Prostate gland (tissue), 2 donors: ENCODE measurements around the gene ZCCHC24. TPM values are rescaled to one million over a fixed set of nuclear protein-coding genes. Genes with fewer than 3 reads are reported as not detected.
"Not testable (repeated sequence)": the region's sequence is repeated elsewhere in the genome, so short reads cannot be mapped to it uniquely, and the experiment has no call there.

Experiments
- DNase-seq: peaks from one replicate; pipeline ENCODE4 v3.0.0-alpha.2; 2019; ENCODE audit warnings: low spot score
- H3K27ac ChIP-seq, 2 donors: fragments of 200-600 bp; sonication (generic); 2 replicates each; pipeline ENCODE4 v1.5.1; 2017 to 2019
- H3K27me3 ChIP-seq: fragments of 200-600 bp; sonication (generic); replicated peaks from 2 replicates; pipeline ENCODE4 v1.5.1; 2019; ENCODE audit not compliant: insufficient read depth
- H3K36me3 ChIP-seq, 2 donors: fragments of 200-600 bp; sonication (generic); 1 replicate in 1 of 2; 2 replicates in 1 of 2; pipeline versions ENCODE4 v1.5.1 to v1.8.1; 2017 to 2019
- H3K4me1 ChIP-seq: fragments of 200-600 bp; sonication (generic); replicated peaks from 2 replicates; pipeline ENCODE4 v1.5.1; 2019
- H3K4me3 ChIP-seq, 2 donors: fragments of 200-600 bp; sonication (generic); 2 replicates each; pipeline ENCODE4 v1.5.1; 2017 to 2019
- H3K9me3 ChIP-seq: fragments of 200-600 bp; sonication (generic); 2 replicates; pipeline ENCODE4 v1.5.1; 2017
- CTCF ChIP-seq, 4 experiments: fragments of 200-600 bp in 2 of 4; fragments of 450-650 bp in 2 of 4; sonication (generic) in 2 of 4; IDR thresholded peaks; 1 replicate in 3 of 4; 2 replicates in 1 of 4; pipeline ENCODE4 v1.5.1; 2016 to 2019; ENCODE audit warnings: antibody characterized with exemption in 4 of 4, mild to moderate bottlenecking in 2 of 4, moderate library complexity in 2 of 4
- POLR2A ChIP-seq: fragments of 450-650 bp; IDR thresholded peaks from one replicate; pipeline ENCODE4 v1.6.1; 2016; ENCODE audit warnings: antibody characterized with exemption, mild to moderate bottlenecking
- POLR2AphosphoS5 ChIP-seq: sonication (generic); formaldehyde crosslinking; IDR thresholded peaks from one replicate; pipeline ENCODE4 v1.6.1; 2017; ENCODE audit warnings: antibody characterized with exemption
- WGBS: methylation state at CpG from one replicate; pipeline ENCODE4 v1.1.5; 2018; 5-methylcytosine and 5-hydroxymethylcytosine counted together
- intact Hi-C: fragments of 100-400 bp; cut with DNase I; formaldehyde crosslinking; loops from one replicate; pipeline ENCODE4 v1.14.2; 2022
- total RNA-seq, 2 donors: library from RNA; depleted of rRNA; stranded (reverse); fragments of >200 nt; gene quantifications; one replicate each; pipeline ENCODE4 v1.1.0, GENCODE V29; 2016

The ZCCHC24 gene
- total RNA-seq, 2 donors from 2014 or later = 20.8 to 51.2 TPM

DNA sequence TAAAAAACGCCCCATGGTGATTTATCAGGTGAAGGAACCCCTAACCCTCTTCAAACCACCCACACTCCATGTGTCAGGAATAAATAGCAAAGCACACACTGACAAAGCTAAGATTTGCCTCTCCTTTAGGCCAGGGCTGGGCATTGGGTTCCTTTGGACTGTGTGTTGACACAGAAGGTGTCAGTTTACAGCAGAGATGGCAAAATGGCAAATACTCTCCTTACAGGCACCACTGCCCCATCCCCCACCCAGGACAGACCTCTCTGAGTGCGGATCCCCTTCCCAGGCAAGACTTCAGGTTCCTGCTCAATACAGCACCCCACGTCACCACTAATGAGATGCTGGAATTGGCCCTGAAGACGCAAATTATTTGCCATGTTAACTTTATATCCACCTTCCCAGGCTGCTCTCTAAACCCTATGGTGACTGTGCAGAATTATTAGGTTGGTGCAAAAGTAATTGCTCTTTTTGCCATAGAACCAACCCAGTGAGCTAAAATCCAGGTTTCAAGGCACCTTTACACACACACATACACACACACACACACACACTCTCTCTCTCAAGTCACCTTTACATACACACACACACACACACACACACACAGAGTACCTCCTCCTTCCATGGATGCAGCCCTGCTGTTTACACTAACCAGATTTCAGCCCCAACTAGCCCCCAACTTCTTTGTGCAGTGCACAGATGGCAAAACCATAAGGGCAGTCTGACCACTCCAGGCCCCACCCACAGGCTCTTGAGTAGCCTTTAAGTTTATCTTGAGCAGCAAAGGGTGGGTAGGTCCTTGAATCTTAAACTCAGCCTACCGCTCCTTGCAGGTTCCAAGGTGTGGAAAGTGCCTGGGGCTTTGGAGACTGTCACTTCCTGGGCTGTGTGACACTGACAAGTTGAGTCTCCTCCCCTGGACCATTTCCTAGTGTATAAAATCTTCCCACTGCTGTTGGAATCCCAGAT lies 4.0 kb upstream of the ZCCHC24 start:
- no peaks in the 10 kb centered on the region for H3K27me3 ChIP-seq
- WGBS = 57% methylated on average over 5 of the region's 5 CpGs
- TF ChIP-seq CTCF (IDR thresholded peaks at IDR 0.05) = no peak
- TF ChIP-seq POLR2AphosphoS5 = peak; percentile 62
- H3K4me1 ChIP-seq = no peaks in the 10 kb centered on the region
- no peak overlapping the region for H3K4me3 ChIP-seq
- H3K36me3 ChIP-seq = no peaks in the 10 kb centered on the region
- intact Hi-C loops = loop anchor here (5.0 kb wide), 1 partner anchor 67 kb away; no protein-coding TSS in a partner anchor
- H3K9me3 ChIP-seq = no peaks in the 10 kb centered on the region
- no peak overlapping the region for H3K27ac ChIP-seq
- DNase-seq = peak; percentile 57

DNA sequence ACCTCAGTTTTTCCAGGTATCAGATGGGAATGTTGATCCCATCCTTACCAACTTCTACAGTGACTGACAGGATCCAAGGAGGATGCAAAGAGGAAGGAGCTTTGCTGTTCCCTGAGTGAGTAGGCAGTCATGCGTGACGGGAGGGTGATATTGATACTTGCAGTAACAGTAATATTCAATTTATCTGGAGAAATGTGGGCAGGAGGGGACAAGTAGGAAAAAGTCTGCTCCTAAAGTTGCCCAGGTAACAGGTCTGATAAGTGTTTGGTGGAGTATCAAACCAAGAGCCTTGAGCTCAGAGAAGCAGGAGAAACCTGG lies 3.3 kb upstream of the ZCCHC24 start:
- H3K9me3 ChIP-seq = no peaks in the 10 kb centered on the region
- H3K36me3 ChIP-seq = no peaks in the 10 kb centered on the region
- H3K4me3 ChIP-seq = no peak overlapping the region
- no peaks in the 10 kb centered on the region for H3K4me1 ChIP-seq
- WGBS = 94% methylated on average over 2 of the region's 2 CpGs
- intact Hi-C loops = loop anchor here (5.0 kb wide), 1 partner anchor 66 kb away; no protein-coding TSS in a partner anchor
- H3K27me3 ChIP-seq = no peaks in the 10 kb centered on the region
- H3K27ac ChIP-seq = no peak overlapping the region
- DNase-seq = no peak
- TF ChIP-seq POLR2AphosphoS5 = no peak
- TF ChIP-seq CTCF (IDR thresholded peaks at IDR 0.05) = no peak
- TF ChIP-seq POLR2A = no peak

GRCh38 chr10:79447911-79448731 lies 2.7 kb upstream of the ZCCHC24 start:
- H3K4me1 ChIP-seq = no peaks in the 10 kb centered on the region
- no peak overlapping the region for H3K27ac ChIP-seq
- no peaks in the 10 kb centered on the region for H3K27me3 ChIP-seq
- no peaks in the 10 kb centered on the region for H3K9me3 ChIP-seq
- intact Hi-C loops = loop anchor here (5.0 kb wide), 1 partner anchor 66 kb away; no protein-coding TSS in a partner anchor
- WGBS = 98% methylated on average over 5 of the region's 5 CpGs
- TF ChIP-seq POLR2AphosphoS5 = no peak
- no peak for TF ChIP-seq CTCF (IDR thresholded peaks at IDR 0.05)
- TF ChIP-seq POLR2A = no peak
- no peak for DNase-seq
- H3K4me3 ChIP-seq = no peak overlapping the region
- H3K36me3 ChIP-seq = no peaks in the 10 kb centered on the region

DNA sequence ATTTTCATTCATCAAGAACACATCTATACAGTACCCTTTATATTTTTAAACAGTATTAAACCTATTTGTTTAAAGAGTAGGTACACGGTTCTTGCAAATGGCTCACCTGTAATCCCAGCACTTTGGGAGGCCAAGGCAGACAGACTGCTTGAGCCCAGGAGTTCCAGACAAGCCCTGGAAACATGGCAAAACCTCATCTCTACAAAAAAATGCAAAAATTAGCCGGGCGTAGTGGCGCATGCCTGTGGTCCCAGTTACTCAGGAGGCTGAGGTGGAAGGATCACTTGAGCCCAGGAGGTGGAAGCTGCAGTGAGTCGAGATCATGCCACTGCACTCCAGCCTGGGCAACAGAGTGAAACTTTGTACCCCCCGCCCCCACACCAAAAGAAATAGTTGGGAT lies 1.8 kb upstream of the ZCCHC24 start:
- intact Hi-C loops = loop anchor here (5.0 kb wide), 1 partner anchor 65 kb away; no protein-coding TSS in a partner anchor
- not testable (repeated sequence) for H3K27ac ChIP-seq

DNA sequence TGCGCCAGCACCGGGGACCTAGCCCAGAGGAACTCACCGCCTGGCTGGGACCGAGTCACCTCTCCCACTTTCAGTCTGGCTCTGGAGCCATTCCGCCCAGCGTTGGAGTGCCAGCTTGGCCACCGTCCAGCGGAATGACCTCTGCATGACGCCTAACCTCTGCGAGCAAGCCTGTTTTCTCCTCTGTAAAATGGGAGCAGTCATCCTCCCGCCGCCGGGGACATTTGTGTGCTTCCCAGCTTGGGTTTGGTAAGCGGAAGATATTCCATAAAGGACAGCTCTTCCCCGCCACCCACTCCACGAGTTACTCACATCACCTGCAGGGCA lies 1.3 kb upstream of the ZCCHC24 start:
- Histone ChIP-seq H3K4me1 (no peaks in the 10 kb centered on the region), H3K4me3 (peak overlapping the region; percentile 84 to 89), H3K9me3 (no peaks in the 10 kb centered on the region), H3K27ac (peak overlapping the region; percentile 75 to 87), H3K36me3 (no peaks in the 10 kb centered on the region), H3K27me3 (no peaks in the 10 kb centered on the region)
- no peak for DNase-seq
- 35% methylated on average over 16 of the region's 16 CpGs for WGBS
- TF ChIP-seq POLR2AphosphoS5 (no peak), POLR2A (no peak), CTCF (IDR thresholded peaks at IDR 0.05) (no peak)
- intact Hi-C loops = loop anchor here (5.0 kb wide), 1 partner anchor 64 kb away; no protein-coding TSS in a partner anchor

More for the DNA sequence above, 1.8 kb upstream of the ZCCHC24 start:
- not testable (repeated sequence) for H3K4me1 ChIP-seq, H3K36me3 ChIP-seq, H3K4me3 ChIP-seq, DNase-seq, H3K9me3 ChIP-seq, H3K27me3 ChIP-seq
- WGBS = 92% methylated on average over 6 of the region's 6 CpGs
